ENCODE results near the gene BIK. TPM values are rescaled to one million over a fixed set of nuclear protein-coding genes. Genes with fewer than 3 reads are reported as not detected.

Gene BIK
- total RNA-seq, 3 donors from 2014 or later (not counting 1 experiment from before 2014, with no cell fraction given), result 0.28 to 1.2 TPM; not detected in 1

DNA sequence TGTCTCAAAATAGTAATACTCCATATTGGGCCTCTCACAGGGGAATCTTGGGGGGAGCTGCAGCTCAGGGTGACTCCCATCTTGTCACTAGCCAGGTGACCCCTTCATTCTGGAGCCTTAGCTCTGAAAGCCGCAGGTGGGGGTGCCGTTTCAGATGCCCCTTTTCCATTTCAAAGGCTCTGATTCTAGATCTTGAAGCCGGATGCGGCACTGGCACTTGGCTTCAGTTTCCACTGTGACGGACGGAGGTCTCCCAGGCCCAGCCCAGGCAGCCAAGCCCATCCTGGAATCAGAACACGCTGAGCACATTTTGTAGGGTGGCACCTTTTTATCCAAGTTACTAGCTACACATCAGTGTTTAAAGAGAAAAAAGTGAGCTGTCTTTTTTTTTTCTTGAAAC lies 6.4 kb downstream of the BIK start:
- Histone ChIP-seq H3K27me3 (ENCODE audit: control insufficient read depth, insufficient read depth, low read length) (peaks cover 2% of the 10 kb centered on the region), H3K9me3 (ENCODE audit: control insufficient read depth, insufficient read depth, low read length) (no peaks in the 10 kb centered on the region), H3K36me3 (ENCODE audit: control insufficient read depth, insufficient read depth, low read length) (no peaks in the 10 kb centered on the region), H3K27ac (ENCODE audit: low read length) (no peak overlapping the region), H3K4me3 (ENCODE audit: low read length) (no peak overlapping the region), H3K4me1 (ENCODE audit: control insufficient read depth, insufficient read depth, low read length) (peaks cover 32% of the 10 kb centered on the region)
- Mint-ChIP-seq H3K4me1 (no peaks in the 10 kb centered on the region), H3K27ac (no peak overlapping the region), H3K9me3 (no peaks in the 10 kb centered on the region), H3K27me3 (ENCODE audit: low read depth in 2 of 2) (peaks cover 0 to 11% of the 10 kb centered on the region in 2 donors), H3K36me3 (no peaks in the 10 kb centered on the region), H3K4me3 (no peak overlapping the region)
- DNase-seq (no peak), ATAC-seq (no peak)
- WGBS (ENCODE audit: insufficient coverage), result 94% methylated on average over 7 of the region's 7 CpGs
- TF ChIP-seq CTCF (IDR thresholded peaks at IDR 0.05), result no peak
- intact Hi-C loops (cut with micrococcal nuclease), result no loop called here

DNA sequence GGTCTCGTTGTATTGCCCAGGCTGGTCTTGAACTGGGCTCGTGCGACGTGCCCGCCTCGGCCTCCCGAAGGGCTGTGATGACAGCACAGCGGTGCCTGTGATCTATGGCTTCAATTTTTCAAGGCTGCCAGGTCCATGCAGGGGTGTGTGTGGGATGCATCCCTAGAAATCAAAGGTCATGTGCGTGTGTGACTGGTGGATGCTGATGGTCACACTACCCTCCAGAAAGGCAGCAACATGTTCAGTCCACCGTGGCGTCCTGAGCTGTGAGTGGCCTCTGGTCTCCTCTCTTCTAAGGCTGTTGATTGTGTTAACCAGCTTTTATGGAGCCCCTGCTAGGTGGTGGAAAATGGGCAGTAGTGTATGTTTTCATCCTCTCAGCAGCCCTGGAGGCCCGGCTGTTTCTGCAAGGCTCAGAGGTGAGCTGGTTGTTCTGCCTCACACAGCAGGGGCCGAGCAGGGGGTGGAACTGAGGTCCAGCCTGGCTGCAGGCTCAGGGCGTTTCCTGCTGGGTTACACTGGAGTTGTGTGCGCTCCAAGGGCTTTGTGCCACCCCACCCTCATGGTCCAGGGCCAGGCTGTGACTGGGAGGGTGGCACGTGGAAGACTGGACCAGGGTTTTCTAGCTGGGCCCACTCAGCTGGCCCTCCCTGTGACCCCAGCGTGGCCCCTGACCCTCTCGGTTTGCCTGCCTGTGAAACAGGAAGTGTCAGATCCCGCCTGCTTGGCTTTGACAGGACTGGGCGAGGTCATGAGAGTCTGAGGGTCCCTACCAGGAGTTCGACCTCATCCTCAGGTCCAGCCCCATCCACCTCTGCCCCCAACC lies 7.7 kb downstream of the BIK start:
- Histone ChIP-seq H3K27ac (ENCODE audit: low read length) (no peak overlapping the region), H3K27me3 (ENCODE audit: control insufficient read depth, insufficient read depth, low read length) (no peaks in the 10 kb centered on the region), H3K9me3 (ENCODE audit: control insufficient read depth, insufficient read depth, low read length) (no peaks in the 10 kb centered on the region), H3K4me3 (ENCODE audit: low read length) (no peak overlapping the region), H3K4me1 (ENCODE audit: control insufficient read depth, insufficient read depth, low read length) (peaks cover 34% of the 10 kb centered on the region), H3K36me3 (ENCODE audit: control insufficient read depth, insufficient read depth, low read length) (no peaks in the 10 kb centered on the region)
- Mint-ChIP-seq H3K4me3 (no peak overlapping the region), H3K4me1 (no peaks in the 10 kb centered on the region), H3K36me3 (no peaks in the 10 kb centered on the region), H3K9me3 (no peaks in the 10 kb centered on the region), H3K27me3 (ENCODE audit: low read depth in 2 of 2) (peaks cover 0 to 6% of the 10 kb centered on the region in 2 donors), H3K27ac (no peak overlapping the region)
- DNase-seq, result no peak
- TF ChIP-seq CTCF (IDR thresholded peaks at IDR 0.05), result no peak
- intact Hi-C loops (cut with micrococcal nuclease), result no loop called here
- 76% methylated on average over 21 of the region's 21 CpGs for WGBS (ENCODE audit: insufficient coverage)
- no peak for ATAC-seq

- no peaks in the 10 kb centered on the region for H3K4me1 Mint-ChIP-seq
- ATAC-seq, result no peak
Measured at GRCh38 chr22:43118953-43119458, 8.5 kb downstream of the BIK start.

More at GRCh38 chr22:43118953-43119458, 8.5 kb downstream of the BIK start:
- no peak for TF ChIP-seq CTCF (IDR thresholded peaks at IDR 0.05)
- H3K27ac Mint-ChIP-seq, result no peak overlapping the region
- no peak overlapping the region for H3K4me3 Mint-ChIP-seq
- H3K27me3 ChIP-seq (ENCODE audit: control insufficient read depth, insufficient read depth, low read length), result no peaks in the 10 kb centered on the region
- H3K27ac ChIP-seq (ENCODE audit: low read length), result no peak overlapping the region
- no peaks in the 10 kb centered on the region for H3K9me3 Mint-ChIP-seq
- intact Hi-C loops (cut with micrococcal nuclease), result no loop called here
- H3K4me3 ChIP-seq (ENCODE audit: low read length), result no peak overlapping the region
- H3K36me3 Mint-ChIP-seq, result no peaks in the 10 kb centered on the region
- H3K36me3 ChIP-seq (ENCODE audit: control insufficient read depth, insufficient read depth, low read length), result no peaks in the 10 kb centered on the region
- no peaks in the 10 kb centered on the region for H3K9me3 ChIP-seq (ENCODE audit: control insufficient read depth, insufficient read depth, low read length)
- DNase-seq, result no peak
- peaks cover 0 to 5% of the 10 kb centered on the region in 2 donors for H3K27me3 Mint-ChIP-seq (ENCODE audit: low read depth in 2 of 2)
- peaks cover 34% of the 10 kb centered on the region for H3K4me1 ChIP-seq (ENCODE audit: control insufficient read depth, insufficient read depth, low read length)
- WGBS (ENCODE audit: insufficient coverage), result 63% methylated on average over 6 of the region's 7 CpGs

All from natural killer cell (primary cell).